Heart right ventricle (tissue), 16 donors: ENCODE data around the gene NACC1. TPM values are rescaled to one million over a fixed set of nuclear protein-coding genes. Genes with fewer than 3 reads are reported as not detected.

ENCODE experiments used
- ATAC-seq, 8 donors: fragments of 200-7000 bp; cut with Tn5 transposase; one replicate each; pipeline ENCODE4 v1.9.1; 2020; ENCODE audit warnings: mild to moderate bottlenecking in 8 of 8, moderate library complexity in 8 of 8, moderate number of reproducible peaks in 1 of 8
- DNase-seq, 2 donors: peaks; one replicate each; pipeline ENCODE4 v3.0.0-alpha.2; 2020
- H3K27ac ChIP-seq, 10 donors: fragments of 200-600 bp; sonication (generic) in 2 of 10; one replicate each; pipeline versions ENCODE4 v1.5.0 to v1.8.0; 2020 to 2022; ENCODE audit warnings: mild to moderate bottlenecking in 3 of 10
- H3K27me3 ChIP-seq, 7 donors: fragments of 200-600 bp; one replicate each; pipeline ENCODE4 v1.8.0; 2021 to 2022; ENCODE audit warnings: mild to moderate bottlenecking in 2 of 7
- H3K36me3 ChIP-seq, 9 donors: fragments of 200-600 bp; sonication (generic) in 1 of 9; one replicate each; pipeline versions ENCODE4 v1.5.0 to v1.8.0; 2020 to 2022; ENCODE audit warnings: mild to moderate bottlenecking in 2 of 9
- H3K4me1 ChIP-seq, 9 donors: fragments of 200-600 bp; sonication (generic) in 1 of 9; one replicate each; pipeline versions ENCODE4 v1.5.0 to v1.8.0; 2020 to 2022; ENCODE audit warnings: mild to moderate bottlenecking in 4 of 9
- H3K4me3 ChIP-seq, 10 donors: fragments of 200-600 bp; sonication (generic) in 2 of 10; one replicate each; pipeline versions ENCODE4 v1.5.0 to v1.8.0; 2020 to 2022; ENCODE audit warnings: mild to moderate bottlenecking in 7 of 10, moderate library complexity in 2 of 10
- H3K9me3 ChIP-seq, 11 donors: fragments of 200-600 bp in 10 of 11; sonication (generic) in 2 of 11; one replicate each; pipeline versions ENCODE4 v1.5.0 to v1.8.0; 2013 to 2022; ENCODE audit warnings: mild to moderate bottlenecking in 2 of 11, control low read depth in 1 of 11, moderate library complexity in 1 of 11
- CTCF ChIP-seq, 9 donors: fragments of 200-600 bp; sonication (generic) in 2 of 9; IDR thresholded peaks; one replicate each; pipeline versions ENCODE4 v1.5.0 to v1.8.0; 2021 to 2022; ENCODE audit warnings: antibody characterized with exemption in 9 of 9, mild to moderate bottlenecking in 5 of 9, moderate library complexity in 1 of 9
- WGBS, 2 donors: extraction: QIAGEN DNeasy Blood & Tissue Kit; methylation state at CpG; one replicate each; pipeline ENCODE4 v1.1.7; 2013; ENCODE audit warnings: inconsistent platforms in 1 of 2; 5-methylcytosine and 5-hydroxymethylcytosine counted together
- intact Hi-C, 10 donors: fragments of 100-400 bp; cut with DNase I; formaldehyde crosslinking; loops; one replicate each; pipeline versions ENCODE4 v1.11.1 to v1.14.2; 2022
- polyA plus RNA-seq, 2 donors: library from polyadenylated mRNA; stranded (reverse); fragments of 200-250 nt; gene quantifications; one replicate each; pipeline ENCODE4 v1.2.3, GENCODE V29; 2013
- total RNA-seq, 10 donors: library from RNA; stranded (reverse); fragmentation: NEBNext Ultra II Directional in 3 of 10; extraction: Animal tissue kit (Norgen Biotek cat#: 25700) in 3 of 10; gene quantifications; one replicate each; pipeline versions ENCODE4 v1.2.1 to v1.2.4, GENCODE V29; 2021 to 2023
- donor health status: Arrhythmogenic right ventricular cardiomyopathy.
- donor health status: ischemic (EF 13 %, LVEDD 7.1; RV severe dilation, severe dysfunction).
- donor health status: healthy with polysubstance abuse.
- donor health status: DM: no; HTN: yes; CAD: no.
- donor health status: DM: no; HTN: no; CAD: no.
- donor health status: ischemic (EF 25% LVEDD 6.9; RV normal size, moderate dysfunction).
- donor health status: ischemic (EF 25% LVEDD 5.7; RV mildly dilated, moderate dysfunction).
- donor health status: healthy.
- donor health status: DM: yes; HTN: yes; CAD: no.
- donor health status: Ischemic cardiomyopathy.
- donor health status: ischemic (EF 35%, LVEDD 5.7; RV mildly dilated, moderate dysfunction).
- donor health status: nonischemic (EF 11% LVEDD 7.7; RV severe dilation, severe dysfunction).
- donor health status: DM: yes; HTN: yes; CAD: no.
- donor health status: PGD.
- donor health status: ischemic (EF 29% LVEDD 5.4; RV normal size, mild dysfunction).
- donor health status: nonischemic (EF 23%, LVEDD 6.1; RV moderate dilation, normal function).

Gene NACC1
- total and polyA plus RNA-seq, 12 donors, result 23.9 to 58.0 (median 33.0) TPM

GRCh38 chr19:13102666-13103580, 15.1 kb upstream of the NACC1 start, which contains the start of gene LYL1:
LYL1 (minus strand) TSS chr19:13102858; CDS start chr19:13101171, 1,687 bp downstream.
- peaks cover 0 to 28% (median 0%) of the 10 kb centered on the region in 9 donors for H3K36me3 ChIP-seq
- DNase-seq (peak; percentile 91), ATAC-seq (peak; percentile 71 to 88 (median 80))
- peak within 1 kb of the TSS; percentile 30 to 65 (median 55) for H3K4me3 ChIP-seq
- WGBS, 2 donors, result 2% methylated on average over 34 to 47 of the region's 47 CpGs
- H3K4me1 ChIP-seq, result peaks cover 19 to 81% (median 63%) of the 10 kb centered on the region in 9 donors
- no peaks in the 10 kb centered on the region for H3K27me3 ChIP-seq
- no peaks in the 10 kb centered on the region for H3K9me3 ChIP-seq
- H3K27ac ChIP-seq, result peak within 1 kb of the TSS; percentile 85 to 96 (median 92)
- peak in 3 of 9 donors; percentile 18 to 33 (median 25) for TF ChIP-seq CTCF (IDR thresholded peaks at IDR 0.05)
- intact Hi-C loops, result loop anchor here in 7 of 10 donors (1.0 to 5.0 kb wide), 4 partner anchors 41 to 49 kb away; partner anchors contain the start of genes IER2 (in 6 of the 7) and STX10 (in 6 of the 7)

- no peak for TF ChIP-seq CTCF (IDR thresholded peaks at IDR 0.05)
- 67 to 73% methylated on average over 13 of the region's 13 CpGs for WGBS, 2 donors
- Histone ChIP-seq H3K36me3 (peaks cover 0 to 28% (median 0%) of the 10 kb centered on the region in 9 donors), H3K4me1 (peaks cover 17 to 74% (median 57%) of the 10 kb centered on the region in 9 donors), H3K27ac (peak overlapping the region; percentile 85 to 96 (median 92)), H3K4me3 (peak overlapping the region in 6 of 10 donors; percentile 24 to 65 (median 42)), H3K27me3 (no peaks in the 10 kb centered on the region), H3K9me3 (no peaks in the 10 kb centered on the region)
- ATAC-seq, result no peak
- no peak for DNase-seq
- intact Hi-C loops, result loop anchor here in 6 of 10 donors (2.0 to 5.0 kb wide), 3 partner anchors 41 to 49 kb away; partner anchors contain the start of genes IER2 (in 6 of the 6) and STX10 (in 6 of the 6)
Observed at GRCh38 chr19:13103581-13104359, 14.3 kb upstream of the NACC1 start.

GRCh38 chr19:13104360-13104847, 13.7 kb upstream of the NACC1 start:
- H3K27ac ChIP-seq, result peak overlapping the region; percentile 52 to 96 (median 92)
- DNase-seq (peak; percentile 80 to 85), ATAC-seq (peak; percentile 8 to 51 (median 43))
- WGBS, 2 donors, result 30 to 46% methylated on average over 33 of the region's 33 CpGs
- H3K9me3 ChIP-seq, result no peaks in the 10 kb centered on the region
- intact Hi-C loops, result loop anchor here in 5 of 10 donors (5.0 kb wide), 2 partner anchors 42 to 48 kb away; partner anchors contain the start of genes IER2 (in 4 of the 5) and STX10 (in 4 of the 5)
- peak; percentile 46 to 86 (median 72) for TF ChIP-seq CTCF (IDR thresholded peaks at IDR 0.05)
- H3K27me3 ChIP-seq, result no peaks in the 10 kb centered on the region
- peaks cover 13 to 69% (median 53%) of the 10 kb centered on the region in 9 donors for H3K4me1 ChIP-seq
- H3K4me3 ChIP-seq, result peak overlapping the region in 6 of 10 donors; percentile 23 to 60 (median 28)
- peaks cover 0 to 31% (median 3%) of the 10 kb centered on the region in 9 donors for H3K36me3 ChIP-seq
